A172 (cell line): ENCODE results near the gene ZNF436. TPM values are rescaled to one million over a fixed set of nuclear protein-coding genes. Genes with fewer than 3 reads are reported as not detected.
"Not testable (repeated sequence)": the region's sequence is repeated elsewhere in the genome, so short reads cannot be mapped to it uniquely, and the experiment has no call there.

Source experiments
- DNase-seq: peaks from one replicate; pipeline ENCODE4 v3.0.0-alpha.2; 2015; ENCODE audit warnings: low spot score
- total RNA-seq: library from RNA; depleted of rRNA; stranded (reverse); fragments of >200 nt; shearing (Covaris generic); gene quantifications from 2 replicates; pipeline ENCODE4 v1.2.3, GENCODE V29; 2014; rRNA removed

Gene ZNF436
- total RNA-seq, 1 experiment from 2014 or later = 7.5 TPM

- DNase-seq = not testable (repeated sequence)
Observed at GRCh38 chr1:23310280-23310679, 59.4 kb downstream of the ZNF436 start.

Other genes starting within 250 kb of the ZNF436 start
- 22.1 and 29.4 TPM in 2 replicates for gene LUZP1, start 201.0 kb downstream of the ZNF436 start, total RNA-seq
- 4.4 and 4.6 TPM in 2 replicates for gene HTR1D, start 152.3 kb downstream of the ZNF436 start, total RNA-seq
- gene HNRNPR, start 25.6 kb downstream of the ZNF436 start, total RNA-seq = 139 and 162 TPM in 2 replicates
- 0.89 TPM in 1 of 2 replicates, not detected in the other for gene TCEA3, start 54.9 kb upstream of the ZNF436 start, total RNA-seq
- 19.7 and 19.9 TPM in 2 replicates for gene ASAP3, start 114.3 kb upstream of the ZNF436 start, total RNA-seq
- 3.8 and 4.0 TPM in 2 replicates for gene E2F2, start 161.4 kb upstream of the ZNF436 start, total RNA-seq
- gene ID3, start 189.7 kb upstream of the ZNF436 start, total RNA-seq = 83.7 and 244 TPM in 2 replicates